Mucosa of rectum (tissue), 2 donors: ENCODE data around the gene SMOC2.

Experiments used
- H3K27ac ChIP-seq, 2 donors: one replicate each; pipeline ENCODE4 v1.7.0; 2013; ENCODE audit warnings: inconsistent platforms in 2 of 2, low read depth in 2 of 2, low read length in 2 of 2
- H3K27me3 ChIP-seq, 2 donors: one replicate each; pipeline ENCODE4 v1.7.0; 2013; ENCODE audit warnings: low read length in 2 of 2; ENCODE audit not compliant: control insufficient read depth in 2 of 2, insufficient read depth in 2 of 2
- H3K36me3 ChIP-seq, 2 donors: one replicate each; pipeline ENCODE4 v1.7.0; 2013; ENCODE audit warnings: low read length in 2 of 2; ENCODE audit not compliant: control insufficient read depth in 2 of 2, insufficient read depth in 2 of 2
- H3K4me1 ChIP-seq, 2 donors: one replicate each; pipeline ENCODE4 v1.7.0; 2013; ENCODE audit warnings: low read length in 2 of 2, mild to moderate bottlenecking in 1 of 2; ENCODE audit not compliant: control insufficient read depth in 2 of 2, insufficient read depth in 2 of 2
- H3K4me3 ChIP-seq, 2 donors: one replicate each; pipeline ENCODE4 v1.7.0; 2013; ENCODE audit warnings: low read length in 2 of 2
- H3K9ac ChIP-seq, 2 donors: one replicate each; pipeline ENCODE4 v1.7.0; 2013; ENCODE audit warnings: low read length in 2 of 2, low read depth in 1 of 2, mild to moderate bottlenecking in 1 of 2
- H3K9me3 ChIP-seq, 2 donors: one replicate each; pipeline ENCODE4 v1.7.0; 2013; ENCODE audit warnings: low read length in 2 of 2; ENCODE audit not compliant: control insufficient read depth in 2 of 2
- donor health status: healthy.
- donor health status: Normal muscosa, but diverticular disease.

The SMOC2 gene

GRCh38 chr6:168716581-168716980 is 275.6 kb downstream of the SMOC2 start:
- H3K4me3 ChIP-seq, result no peak overlapping the region
- H3K27me3 ChIP-seq, result no peaks in the 10 kb centered on the region
- no peaks in the 10 kb centered on the region for H3K36me3 ChIP-seq
- H3K4me1 ChIP-seq, result peaks cover 0 to 3% of the 10 kb centered on the region in 2 donors
- peaks cover 0 to 3% of the 10 kb centered on the region in 2 donors for H3K9me3 ChIP-seq
- no peak overlapping the region for H3K9ac ChIP-seq
- no peak overlapping the region for H3K27ac ChIP-seq

GRCh38 chr6:168717491-168717890 is 276.5 kb downstream of the SMOC2 start:
- Histone ChIP-seq H3K9ac (no peak overlapping the region), H3K27me3 (no peaks in the 10 kb centered on the region), H3K27ac (no peak overlapping the region), H3K36me3 (no peaks in the 10 kb centered on the region), H3K9me3 (peaks cover 0 to 3% of the 10 kb centered on the region in 2 donors), H3K4me3 (no peak overlapping the region), H3K4me1 (peaks cover 0 to 3% of the 10 kb centered on the region in 2 donors)
